ENCODE results near the gene LGALS7.
A peak's percentile ranks its signal among the peaks of the same experiment; 100 is the strongest.

LGALS7 gene

DNA sequence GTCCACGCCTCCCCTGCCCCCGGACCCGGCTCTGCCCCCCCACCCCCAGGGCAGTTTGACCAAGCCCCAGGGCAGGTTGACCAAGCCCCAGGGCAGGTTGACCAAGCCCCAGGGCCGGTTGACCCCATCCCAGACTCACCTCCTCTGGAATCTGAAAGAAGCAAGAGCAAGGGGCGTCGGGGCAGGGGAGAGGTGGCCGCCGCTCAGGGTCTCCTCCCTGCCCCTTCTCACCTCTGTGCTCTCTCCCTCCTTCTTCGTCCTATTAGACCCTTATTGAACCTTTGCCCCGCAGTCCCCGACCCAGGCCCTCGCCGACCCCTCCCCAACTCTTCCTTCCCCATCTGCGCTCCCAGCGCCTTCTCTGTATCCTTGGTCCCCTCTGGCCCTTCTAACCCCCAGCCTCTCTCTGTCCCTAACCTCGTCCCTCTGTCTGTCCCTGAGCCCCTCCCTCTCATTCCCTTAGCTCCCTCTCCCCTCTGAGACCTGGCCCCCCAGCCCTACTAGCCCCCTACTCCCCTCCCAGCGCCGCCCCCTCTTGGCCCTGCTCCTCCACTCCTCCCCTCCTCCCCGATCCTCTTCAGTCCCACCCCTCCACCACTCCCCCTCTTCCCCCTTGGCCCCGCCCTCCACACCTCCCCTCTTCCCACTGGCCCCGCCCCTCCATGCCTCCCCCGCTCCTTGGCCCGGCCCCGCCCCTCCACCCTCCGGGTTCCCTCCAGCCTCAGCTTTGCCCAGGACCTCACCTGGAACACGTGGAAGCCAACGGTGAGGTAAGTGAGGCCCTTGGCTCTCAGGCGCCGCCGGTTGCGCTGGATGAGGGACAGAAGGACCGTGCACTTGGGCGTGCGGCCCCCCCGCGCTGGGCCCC is 36.7 kb downstream of the LGALS7 start:
- H3K4me3 ChIP-seq (ENCODE audit: low read depth, low read length, poor library complexity, severe bottlenecking) = peak overlapping the region; percentile 61
- no peaks in the 10 kb centered on the region for H3F3A ChIP-seq (ENCODE audit: insufficient read depth, low read length)
- H4K20me1 ChIP-seq (ENCODE audit: insufficient read depth, low read length) = no peaks in the 10 kb centered on the region
- no peaks in the 10 kb centered on the region for H3K9me2 ChIP-seq (ENCODE audit: low read depth, low read length)
- no peaks in the 10 kb centered on the region for H3K27me3 ChIP-seq (ENCODE audit: insufficient read depth, low read length)
- peaks cover 3% of the 10 kb centered on the region; the same call in 1 of the 2 replicates for H3K36me3 ChIP-seq (ENCODE audit: insufficient read depth, low read length)
- no peak for TF ChIP-seq CTCF (IDR thresholded peaks at IDR 0.05; ENCODE audit: low read length)
- no peak for TF ChIP-seq EZH2 (IDR thresholded peaks at IDR 0.05; ENCODE audit: borderline replicate concordance, low read length)
- H3K9ac ChIP-seq (ENCODE audit: low read length) = no peak overlapping the region
- no peak overlapping the region for H3K27ac ChIP-seq (ENCODE audit: low read depth, low read length, poor library complexity, severe bottlenecking)
- no peaks in the 10 kb centered on the region for H3K79me2 ChIP-seq (ENCODE audit: insufficient read depth, low read length)
- peaks cover 26% of the 10 kb centered on the region for H3K4me1 ChIP-seq (ENCODE audit: insufficient read depth, low read length, severe bottlenecking)
- no peaks in the 10 kb centered on the region for H3K9me3 ChIP-seq (ENCODE audit: low read length)
- peak overlapping the region; percentile 70 for H3K4me2 ChIP-seq (ENCODE audit: low read length)
- H2AFZ ChIP-seq (ENCODE audit: low read length) = no peak overlapping the region

GRCh38 chr19:38736036-38736412 is 37.3 kb downstream of the LGALS7 start:
- no peak for TF ChIP-seq EZH2 (IDR thresholded peaks at IDR 0.05; ENCODE audit: borderline replicate concordance, low read length)
- TF ChIP-seq CTCF (IDR thresholded peaks at IDR 0.05; ENCODE audit: low read length) = no peak
- no peak overlapping the region for H3K27ac ChIP-seq (ENCODE audit: low read depth, low read length, poor library complexity, severe bottlenecking)
- peak overlapping the region; percentile 61 for H3K4me3 ChIP-seq (ENCODE audit: low read depth, low read length, poor library complexity, severe bottlenecking)
- H3K4me1 ChIP-seq (ENCODE audit: insufficient read depth, low read length, severe bottlenecking) = peaks cover 26% of the 10 kb centered on the region
- H2AFZ ChIP-seq (ENCODE audit: low read length) = no peak overlapping the region
- H3F3A ChIP-seq (ENCODE audit: insufficient read depth, low read length) = no peaks in the 10 kb centered on the region
- no peaks in the 10 kb centered on the region for H3K9me3 ChIP-seq (ENCODE audit: low read length)
- no peaks in the 10 kb centered on the region for H4K20me1 ChIP-seq (ENCODE audit: insufficient read depth, low read length)
- no peaks in the 10 kb centered on the region for H3K9me2 ChIP-seq (ENCODE audit: low read depth, low read length)
- no peaks in the 10 kb centered on the region for H3K27me3 ChIP-seq (ENCODE audit: insufficient read depth, low read length)
- H3K4me2 ChIP-seq (ENCODE audit: low read length) = peak overlapping the region; percentile 70
- H3K79me2 ChIP-seq (ENCODE audit: insufficient read depth, low read length) = no peaks in the 10 kb centered on the region
- peaks cover 9% of the 10 kb centered on the region; the same call in 1 of the 2 replicates for H3K36me3 ChIP-seq (ENCODE audit: insufficient read depth, low read length)
- H3K9ac ChIP-seq (ENCODE audit: low read length) = no peak overlapping the region

DNA sequence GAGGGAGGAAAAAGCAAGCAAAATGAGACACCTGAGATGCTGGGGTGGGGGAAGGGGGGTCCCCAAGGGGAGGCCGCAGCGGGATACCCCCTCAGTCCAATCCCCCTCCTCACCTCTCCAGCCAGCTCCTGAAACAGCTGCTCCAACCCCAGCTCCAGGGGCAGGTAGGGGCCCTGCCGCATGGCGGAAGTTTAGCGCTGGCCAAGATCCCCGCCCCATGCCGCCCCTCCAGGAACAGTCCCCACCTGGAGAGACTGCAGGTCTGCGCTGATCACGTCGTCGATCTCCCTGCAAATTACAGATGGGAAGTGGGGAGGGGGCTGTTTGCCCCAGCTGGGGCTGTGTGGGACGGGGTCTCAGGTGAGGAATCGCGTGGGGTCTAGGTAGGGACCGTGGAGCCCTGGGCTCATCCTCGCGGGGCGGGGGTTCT is 38.0 kb downstream of the LGALS7 start:
- Histone ChIP-seq H3K9ac (ENCODE audit: low read length) (peak overlapping the region; percentile 65), H3K4me2 (ENCODE audit: low read length) (peak overlapping the region; percentile 88), H3K27ac (ENCODE audit: low read depth, low read length, poor library complexity, severe bottlenecking) (peak overlapping the region; percentile 68)

More for the DNA sequence above, 38.0 kb downstream of the LGALS7 start:
- no peak for TF ChIP-seq EZH2 (IDR thresholded peaks at IDR 0.05; ENCODE audit: borderline replicate concordance, low read length)
- no peak for TF ChIP-seq CTCF (IDR thresholded peaks at IDR 0.05; ENCODE audit: low read length)
- H3K36me3 ChIP-seq (ENCODE audit: insufficient read depth, low read length) = peaks cover 17% of the 10 kb centered on the region
- no peaks in the 10 kb centered on the region for H3K9me3 ChIP-seq (ENCODE audit: low read length)
- H3K4me1 ChIP-seq (ENCODE audit: insufficient read depth, low read length, severe bottlenecking) = peaks cover 26% of the 10 kb centered on the region
- H3K9me2 ChIP-seq (ENCODE audit: low read depth, low read length) = no peaks in the 10 kb centered on the region
- H3K4me3 ChIP-seq (ENCODE audit: low read depth, low read length, poor library complexity, severe bottlenecking) = peak overlapping the region; percentile 63
- no peaks in the 10 kb centered on the region for H4K20me1 ChIP-seq (ENCODE audit: insufficient read depth, low read length)
- H3K79me2 ChIP-seq (ENCODE audit: insufficient read depth, low read length) = no peaks in the 10 kb centered on the region
- H3F3A ChIP-seq (ENCODE audit: insufficient read depth, low read length) = no peaks in the 10 kb centered on the region
- H2AFZ ChIP-seq (ENCODE audit: low read length) = no peak overlapping the region
- no peaks in the 10 kb centered on the region for H3K27me3 ChIP-seq (ENCODE audit: insufficient read depth, low read length)

Measured in OCI-LY1 (cell line).